Thyroid gland (tissue), 4 donors: ENCODE measurements around the gene APBB1IP.

ENCODE experiments used
- CTCF ChIP-seq, 6 experiments: fragments of 200-600 bp in 3 of 6; fragments of 450-650 bp in 3 of 6; sonication (generic) in 3 of 6; IDR thresholded peaks; one replicate each; pipeline ENCODE4 v1.5.1; 2016 to 2019; ENCODE audit warnings: antibody characterized with exemption in 6 of 6, mild to moderate bottlenecking in 2 of 6, inconsistent platforms in 1 of 6, moderate library complexity in 1 of 6
- POLR2A ChIP-seq, 2 donors: fragments of 450-650 bp; IDR thresholded peaks; one replicate each; pipeline ENCODE4 v1.6.1; 2017; ENCODE audit warnings: antibody characterized with exemption in 2 of 2, mild to moderate bottlenecking in 2 of 2, moderate library complexity in 1 of 2

- TF ChIP-seq CTCF (IDR thresholded peaks at IDR 0.05), result no peak
- no peak for TF ChIP-seq POLR2A (IDR thresholded peaks at IDR 0.05)
These were observed 1.9 kb downstream of the APBB1IP start for GRCh38 chr10:26440088-26440470.
